Fibroblast of lung (primary cell): Measurements from ENCODE around the gene ENTR1. TPM values are rescaled to one million over a fixed set of nuclear protein-coding genes. Genes with fewer than 3 reads are reported as not detected.
A peak's percentile ranks its signal among the peaks of the same experiment; 100 is the strongest.

ENCODE experiments used
- DNase-seq, 2 donors: peaks; one replicate each; pipeline versions ENCODE4 v3.0.0 to v3.0.0-alpha.2; 2010; ENCODE audit warnings: low read depth in 2 of 2
- H2AFZ ChIP-seq: 2 replicates; pipeline ENCODE4 v1.5.1; 2012; ENCODE audit warnings: low read length, control low read depth, inconsistent platforms
- H3K27ac ChIP-seq: 2 replicates; pipeline ENCODE4 v1.5.1; 2011; ENCODE audit warnings: low read length, control low read depth; ENCODE audit not compliant: insufficient read depth
- H3K27me3 ChIP-seq: 2 replicates; pipeline ENCODE4 v1.5.1; 2011; ENCODE audit warnings: mild to moderate bottlenecking, low read length; ENCODE audit not compliant: control insufficient read depth, insufficient read depth
- H3K36me3 ChIP-seq: 2 replicates; pipeline ENCODE4 v1.5.1; 2011; ENCODE audit warnings: low read length; ENCODE audit not compliant: control insufficient read depth, insufficient read depth
- H3K4me1 ChIP-seq: 2 replicates; pipeline ENCODE4 v1.5.1; 2011; ENCODE audit warnings: low read length; ENCODE audit not compliant: control insufficient read depth, insufficient read depth; ENCODE audit errors: extremely low read depth
- H3K4me2 ChIP-seq: 2 replicates; pipeline ENCODE4 v1.5.1; 2011; ENCODE audit warnings: low read length, control low read depth; ENCODE audit not compliant: insufficient read depth; ENCODE audit errors: extremely low read depth
- H3K4me3 ChIP-seq, 4 experiments: fragments of 200-600 bp in 1 of 4; sonication (generic) in 1 of 4; replicated peaks in 1 of 4; 2 replicates each; pipeline ENCODE4 v1.5.1; 2011 to 2016; ENCODE audit warnings: low read length in 4 of 4, low read depth in 3 of 4, mild to moderate bottlenecking in 3 of 4, control low read depth in 2 of 4, inconsistent platforms in 1 of 4, mixed read lengths in 1 of 4; ENCODE audit not compliant: insufficient read depth in 1 of 4; ENCODE audit errors: control extremely low read depth in 1 of 4
- H3K79me2 ChIP-seq: 2 replicates; pipeline ENCODE4 v1.5.1; 2012; ENCODE audit warnings: mild to moderate bottlenecking, low read length, inconsistent platforms; ENCODE audit not compliant: control insufficient read depth, insufficient read depth
- H3K9ac ChIP-seq: 2 replicates; pipeline ENCODE4 v1.5.1; 2011; ENCODE audit warnings: mild to moderate bottlenecking, low read length, control low read depth; ENCODE audit not compliant: insufficient read depth
- H3K9me3 ChIP-seq: 2 replicates; pipeline ENCODE4 v1.5.1; 2012; ENCODE audit warnings: low read depth, low read length; ENCODE audit not compliant: control insufficient read depth, insufficient read depth
- H4K20me1 ChIP-seq: 2 replicates; pipeline ENCODE4 v1.5.1; 2011; ENCODE audit warnings: low read length; ENCODE audit not compliant: control insufficient read depth, insufficient read depth; ENCODE audit errors: extremely low read depth
- EZH2 ChIP-seq: IDR thresholded peaks from 2 replicates; pipeline ENCODE4 v1.5.1; 2012; ENCODE audit warnings: low read length, control low read depth, mild to moderate bottlenecking; ENCODE audit errors: missing control alignments
- polyA plus RNA-seq, 2 donors: library from polyadenylated mRNA; depleted of rRNA in 1 of 2; stranded (reverse) in 1 of 2; unstranded in 1 of 2; fragments of >200 nt; gene quantifications; 2 replicates each; pipeline ENCODE4 v1.2.1, GENCODE V29; 2011 to 2012; ENCODE audit warnings: missing spikeins in 1 of 2
- total RNA-seq: library from RNA; depleted of rRNA; stranded (reverse); fragments of >200 nt; gene quantifications from 2 replicates; pipeline ENCODE4 v1.2.1, GENCODE V29; 2014
- TF ChIP-seq, protein P1 (sequence below), 2 donors: IDR thresholded peaks in 1 of 2; conservative IDR thresholded peaks in 1 of 2; 1 replicate in 1 of 2; 2 replicates in 1 of 2; pipeline ENCODE4 v1.5.1; 2011 to 2012; ENCODE audit warnings: low read length in 2 of 2, control low read depth in 1 of 2, inconsistent platforms in 1 of 2, low read depth in 1 of 2, mild to moderate bottlenecking in 1 of 2

Gene ENTR1
- total and polyA plus RNA-seq, 2 donors (not counting 1 experiment from before 2014, with no cell fraction given): 24.5 to 31.9 TPM

- peak overlapping the region in 1 of 4 experiments; percentile 67 for H3K4me3 ChIP-seq
- H3K4me1 ChIP-seq: peaks cover 21% of the 10 kb centered on the region
- TF ChIP-seq EZH2: no peak
- TF ChIP-seq, protein P1, sequence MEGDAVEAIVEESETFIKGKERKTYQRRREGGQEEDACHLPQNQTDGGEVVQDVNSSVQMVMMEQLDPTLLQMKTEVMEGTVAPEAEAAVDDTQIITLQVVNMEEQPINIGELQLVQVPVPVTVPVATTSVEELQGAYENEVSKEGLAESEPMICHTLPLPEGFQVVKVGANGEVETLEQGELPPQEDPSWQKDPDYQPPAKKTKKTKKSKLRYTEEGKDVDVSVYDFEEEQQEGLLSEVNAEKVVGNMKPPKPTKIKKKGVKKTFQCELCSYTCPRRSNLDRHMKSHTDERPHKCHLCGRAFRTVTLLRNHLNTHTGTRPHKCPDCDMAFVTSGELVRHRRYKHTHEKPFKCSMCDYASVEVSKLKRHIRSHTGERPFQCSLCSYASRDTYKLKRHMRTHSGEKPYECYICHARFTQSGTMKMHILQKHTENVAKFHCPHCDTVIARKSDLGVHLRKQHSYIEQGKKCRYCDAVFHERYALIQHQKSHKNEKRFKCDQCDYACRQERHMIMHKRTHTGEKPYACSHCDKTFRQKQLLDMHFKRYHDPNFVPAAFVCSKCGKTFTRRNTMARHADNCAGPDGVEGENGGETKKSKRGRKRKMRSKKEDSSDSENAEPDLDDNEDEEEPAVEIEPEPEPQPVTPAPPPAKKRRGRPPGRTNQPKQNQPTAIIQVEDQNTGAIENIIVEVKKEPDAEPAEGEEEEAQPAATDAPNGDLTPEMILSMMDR (conservative IDR thresholded peaks at IDR 0.05 in 1 of 2, IDR thresholded peaks at IDR 0.05 in 1 of 2; ENCODE audit: low read depth in 1 of 2, low read length in 2 of 2): no peak
- no peaks in the 10 kb centered on the region for H4K20me1 ChIP-seq
- no peaks in the 10 kb centered on the region for H3K9me3 ChIP-seq
- H3K36me3 ChIP-seq: peaks cover 3% of the 10 kb centered on the region
- H3K9ac ChIP-seq: no peak overlapping the region
- no peaks in the 10 kb centered on the region for H3K79me2 ChIP-seq
- H3K27ac ChIP-seq: no peak overlapping the region
- H2AFZ ChIP-seq: no peak overlapping the region
- H3K27me3 ChIP-seq: no peaks in the 10 kb centered on the region
- H3K4me2 ChIP-seq: peak overlapping the region; percentile 61
- no peak for DNase-seq
Observed at GRCh38 chr9:136363949-136364748, 46.3 kb downstream of the ENTR1 start.

- no peaks in the 10 kb centered on the region for H3K9me3 ChIP-seq
- no peaks in the 10 kb centered on the region for H3K79me2 ChIP-seq
- H3K4me1 ChIP-seq: peaks cover 21% of the 10 kb centered on the region
- H3K9ac ChIP-seq: peak within 1 kb of the TSS; percentile 89
- H2AFZ ChIP-seq: no peak within 1 kb of the TSS
- peak within 1 kb of the TSS; percentile 35 to 71 (median 66) for H3K4me3 ChIP-seq
- peak within 1 kb of the TSS; percentile 68 for H3K27ac ChIP-seq
- no peaks in the 10 kb centered on the region for H4K20me1 ChIP-seq
- TF ChIP-seq EZH2: no peak
- TF ChIP-seq, protein P1 (conservative IDR thresholded peaks at IDR 0.05 in 1 of 2, IDR thresholded peaks at IDR 0.05 in 1 of 2; ENCODE audit: low read depth in 1 of 2, low read length in 2 of 2): peak; percentile 56 to 76
- peaks cover 4% of the 10 kb centered on the region for H3K36me3 ChIP-seq
- no peaks in the 10 kb centered on the region for H3K27me3 ChIP-seq
- peak; percentile 89 to 95 for DNase-seq
- peak within 1 kb of the TSS; percentile 75 for H3K4me2 ChIP-seq
Observed at GRCh38 chr9:136363106-136363948, 47.1 kb downstream of the ENTR1 start, which contains the start of gene DNLZ. Gene DNLZ (minus strand): TSS chr9:136363744. CDS start chr9:136363714, 30 bp downstream.

DNA sequence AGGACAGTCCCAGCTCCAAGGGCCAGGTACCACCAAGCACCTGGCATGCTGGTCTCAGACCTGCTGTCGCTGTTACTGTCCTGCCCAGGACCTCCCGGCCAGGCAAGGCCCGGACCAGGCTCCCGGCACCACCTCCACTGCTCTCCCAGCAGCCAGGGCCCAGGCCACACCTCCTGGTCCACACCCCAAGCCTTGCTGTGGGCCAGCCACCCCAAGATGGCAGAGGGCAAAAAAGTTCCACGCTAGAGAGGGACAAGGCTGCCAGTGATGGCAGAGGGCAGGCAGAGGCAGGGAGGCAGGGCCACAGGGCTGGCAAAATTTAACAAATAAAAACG, 48.0 kb downstream of the ENTR1 start:
- no peaks in the 10 kb centered on the region for H3K27me3 ChIP-seq
- peak overlapping the region; percentile 66 for H3K4me2 ChIP-seq
- no peak overlapping the region for H2AFZ ChIP-seq
- H3K4me1 ChIP-seq: peaks cover 21% of the 10 kb centered on the region
- TF ChIP-seq, protein P1 (conservative IDR thresholded peaks at IDR 0.05 in 1 of 2, IDR thresholded peaks at IDR 0.05 in 1 of 2; ENCODE audit: low read depth in 1 of 2, low read length in 2 of 2): no peak
- no peak for TF ChIP-seq EZH2
- H3K79me2 ChIP-seq: no peaks in the 10 kb centered on the region
- peaks cover 12% of the 10 kb centered on the region for H3K36me3 ChIP-seq
- no peaks in the 10 kb centered on the region for H3K9me3 ChIP-seq
- no peak for DNase-seq
- no peak overlapping the region for H3K4me3 ChIP-seq
- H3K27ac ChIP-seq: peak overlapping the region; percentile 52
- H3K9ac ChIP-seq: no peak overlapping the region
- no peaks in the 10 kb centered on the region for H4K20me1 ChIP-seq
